AG09319 (cell line): ENCODE measurements around the gene FYCO1.
A peak's percentile ranks its signal among the peaks of the same experiment; 100 is the strongest.

ENCODE experiments used
- DNase-seq: peaks from one replicate; pipeline ENCODE4 v3.0.0-alpha.2; 2010; ENCODE audit warnings: low read depth; ENCODE audit errors: extremely low read depth
- CTCF ChIP-seq: IDR thresholded peaks from 2 replicates; pipeline ENCODE4 v1.5.1; 2011; ENCODE audit warnings: low read depth, mild to moderate bottlenecking, inconsistent platforms, low read length, moderate library complexity

Gene FYCO1

DNA sequence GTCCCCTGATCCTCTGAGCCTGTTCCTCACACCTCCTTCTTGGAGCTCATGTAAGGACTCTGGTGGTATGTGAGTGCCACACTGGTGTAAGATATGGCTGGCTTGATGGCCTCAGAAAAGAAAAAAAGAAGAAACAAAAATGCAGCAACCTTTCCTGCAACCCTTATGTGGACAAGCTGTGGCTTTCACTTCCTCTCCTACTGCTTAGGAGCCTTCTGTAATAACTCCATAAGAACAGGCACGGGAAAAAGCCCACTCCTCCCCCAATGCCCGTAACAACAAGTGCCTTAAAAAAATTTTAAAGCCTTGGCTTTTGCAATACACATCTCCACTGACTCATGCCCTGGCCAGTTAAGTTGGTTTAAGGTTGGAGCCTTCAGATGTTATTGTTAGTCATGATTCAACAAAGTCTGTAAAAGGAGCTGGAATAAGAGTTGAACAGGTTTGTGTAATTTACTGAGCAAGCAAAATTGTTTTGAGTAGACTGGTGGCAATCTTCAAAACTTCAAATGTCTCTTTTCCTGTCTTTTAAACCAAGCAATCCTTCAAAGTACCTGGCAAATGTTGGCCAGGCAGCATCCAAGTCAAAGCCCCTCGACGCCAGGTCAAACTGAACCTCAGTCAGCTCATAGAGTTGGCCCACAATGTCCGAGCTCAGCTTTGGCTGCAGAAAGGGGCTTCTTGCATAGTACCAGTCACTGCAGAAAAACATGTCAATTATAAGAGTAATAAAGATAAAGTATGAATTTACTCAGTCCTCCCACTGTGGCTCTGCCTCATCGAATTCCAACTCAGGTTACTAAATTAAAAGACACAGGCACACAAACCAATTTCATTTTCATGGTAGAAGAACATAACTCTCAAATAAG is 22.9 kb downstream of the FYCO1 start:
- TF ChIP-seq CTCF, result no peak
- peak; percentile 71 for DNase-seq

DNA sequence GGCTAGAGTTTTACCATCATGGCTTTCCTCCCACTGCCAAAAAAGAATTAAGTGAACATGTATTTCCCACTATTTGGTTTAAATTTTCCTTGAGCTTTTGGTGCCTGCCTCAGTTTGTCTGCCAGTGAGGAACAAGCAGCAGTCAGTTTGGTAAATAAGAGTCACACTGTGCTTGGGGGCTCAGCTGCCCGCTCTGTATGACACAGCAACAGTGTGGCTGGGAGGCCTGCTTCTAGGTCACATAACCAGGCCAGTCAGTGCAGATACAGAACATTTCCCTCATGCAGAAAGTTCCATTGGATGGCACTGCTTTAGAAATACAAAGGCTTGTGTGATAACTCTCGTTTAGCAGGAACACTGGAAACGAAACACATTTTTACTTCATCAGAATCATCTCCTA is 25.7 kb downstream of the FYCO1 start:
- DNase-seq, result no peak

DNA sequence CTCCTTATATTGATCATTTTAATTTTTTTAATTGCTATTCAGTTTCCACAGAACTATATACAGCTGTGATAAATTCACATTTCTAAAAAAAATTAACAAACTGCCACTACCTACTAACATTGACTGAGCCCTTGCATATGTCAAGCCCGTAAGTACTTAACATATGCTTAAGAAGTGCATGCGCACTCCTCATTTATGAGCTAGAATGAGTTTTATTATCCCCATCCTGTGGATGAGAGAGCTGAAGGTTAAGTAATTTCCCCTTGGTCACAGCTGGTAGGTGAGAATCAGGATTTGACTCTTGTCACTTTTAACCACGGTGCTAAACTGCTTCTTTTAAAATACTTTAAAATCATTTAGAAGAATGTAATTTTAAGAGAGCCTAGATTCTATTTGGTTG is 26.5 kb downstream of the FYCO1 start:
- DNase-seq, result no peak
- TF ChIP-seq CTCF, result no peak

More for the DNA sequence above, 25.7 kb downstream of the FYCO1 start:
- TF ChIP-seq CTCF, result no peak

- no peak for TF ChIP-seq CTCF
- DNase-seq, result no peak
Measured at GRCh38 chr3:45968706-45969105, 26.9 kb downstream of the FYCO1 start.

GRCh38 chr3:45968149-45968548 is 27.5 kb downstream of the FYCO1 start:
- no peak for TF ChIP-seq CTCF
- DNase-seq, result no peak

GRCh38 chr3:45967724-45968123 is 27.9 kb downstream of the FYCO1 start:
- DNase-seq, result no peak
- no peak for TF ChIP-seq CTCF

DNA sequence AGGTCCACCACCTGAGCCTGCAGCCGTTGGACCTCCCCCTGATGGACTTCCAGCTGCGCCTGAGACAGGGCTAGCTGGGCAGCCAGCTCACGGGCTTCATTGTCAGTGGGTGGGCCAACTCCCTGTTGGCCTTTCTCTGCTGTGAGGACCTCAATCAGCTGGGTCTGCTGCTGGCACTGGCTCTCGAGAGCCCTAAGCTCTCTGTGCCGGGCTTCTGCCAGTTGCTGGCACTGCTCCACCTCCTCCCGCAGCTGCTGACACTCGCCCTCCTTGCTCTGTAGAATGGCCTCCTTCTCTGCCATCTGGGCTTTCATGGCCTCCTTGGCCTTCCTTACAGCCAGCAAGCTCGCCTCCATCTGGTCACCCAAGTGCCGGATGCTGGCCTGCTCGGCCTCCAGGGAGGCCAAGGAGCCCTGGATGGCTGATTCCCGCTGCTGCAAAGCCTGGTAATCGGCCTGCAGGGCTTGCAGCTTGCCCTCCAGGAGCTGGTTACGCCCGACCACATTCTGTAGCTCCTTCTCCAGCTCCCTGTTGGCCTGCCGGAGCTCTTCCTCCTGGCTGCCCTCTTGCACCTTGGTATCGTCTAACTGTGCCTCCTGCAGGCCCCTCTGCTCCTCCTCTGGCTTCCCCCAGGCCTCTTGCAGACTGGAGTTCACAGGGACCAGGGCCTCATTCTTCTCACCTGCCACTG is 28.5 kb downstream of the FYCO1 start:
- TF ChIP-seq CTCF, result no peak
- DNase-seq, result no peak
